Adrenal gland (tissue), 12 donors: ENCODE data around the gene GUK1. TPM values are rescaled to one million over a fixed set of nuclear protein-coding genes. Genes with fewer than 3 reads are reported as not detected.

Experiments
- DNase-seq, 7 donors: peaks; one replicate each; pipeline ENCODE4 v3.0.0-alpha.2; 2019 to 2020
- H3K27ac ChIP-seq, 5 donors: fragments of 200-600 bp; sonication (generic) in 4 of 5; 1 replicate in 3 of 5; 2 replicates in 2 of 5; pipeline versions ENCODE4 v1.5.1 to v1.8.0; 2016 to 2020; ENCODE audit warnings: mild to moderate bottlenecking in 1 of 5
- H3K27me3 ChIP-seq: fragments of 200-600 bp; 2 replicates; pipeline ENCODE4 v1.8.0; 2021
- H3K36me3 ChIP-seq, 2 donors: fragments of 200-600 bp; replicated peaks in 1 of 2; 1 replicate in 1 of 2; 2 replicates in 1 of 2; pipeline versions ENCODE4 v1.5.1 to v1.8.0; 2018 to 2022
- H3K4me1 ChIP-seq, 2 donors: fragments of 200-600 bp; replicated peaks in 1 of 2; 1 replicate in 1 of 2; 2 replicates in 1 of 2; pipeline versions ENCODE4 v1.5.1 to v1.8.0; 2018 to 2021
- H3K4me3 ChIP-seq, 4 donors: fragments of 200-600 bp; sonication (generic) in 3 of 4; one replicate each; pipeline ENCODE4 v1.5.1; 2016 to 2018
- H3K9me3 ChIP-seq, 3 donors: fragments of 200-600 bp; sonication (generic) in 1 of 3; replicated peaks in 1 of 3; 1 replicate in 2 of 3; 2 replicates in 1 of 3; pipeline versions ENCODE4 v1.5.1 to v1.8.0; 2016 to 2021
- CTCF ChIP-seq, 6 experiments: fragments of 450-650 bp in 4 of 6; fragments of 200-600 bp in 2 of 6; sonication (generic) in 1 of 6; IDR thresholded peaks; 1 replicate in 5 of 6; 2 replicates in 1 of 6; pipeline versions ENCODE4 v1.5.1 to v1.8.0; 2016 to 2021; ENCODE audit warnings: antibody characterized with exemption in 6 of 6, mild to moderate bottlenecking in 2 of 6, moderate library complexity in 1 of 6
- POLR2A ChIP-seq, 2 donors: fragments of 450-650 bp; IDR thresholded peaks; one replicate each; pipeline ENCODE4 v1.6.1; 2017; ENCODE audit warnings: antibody characterized with exemption in 2 of 2, mild to moderate bottlenecking in 2 of 2, moderate library complexity in 1 of 2
- WGBS, 4 donors: extraction: QIAGEN DNeasy Blood & Tissue Kit in 2 of 4; methylation state at CpG; one replicate each; pipeline versions ENCODE4 v1.1.5 to v1.1.7; 2013 to 2017; 5-methylcytosine and 5-hydroxymethylcytosine counted together
- intact Hi-C, 2 donors: fragments of 100-400 bp; cut with DNase I; formaldehyde crosslinking; loops; one replicate each; pipeline versions ENCODE4 v1.14.1 to v1.15.0; 2022 to 2023
- polyA plus RNA-seq, 3 donors: library from polyadenylated mRNA; stranded (reverse); fragments of 200-250 nt in 2 of 3; fragments of 350-450 nt in 1 of 3; fragmentation: Illumina TruSeq in 1 of 3; extraction: RNeasy Lipid Tissue Mini Kit (QIAGEN cat#74804) in 1 of 3; gene quantifications; one replicate each; pipeline ENCODE4 v1.2.3, GENCODE V29; 2013 to 2014
- total RNA-seq, 9 donors: library from RNA; depleted of rRNA in 4 of 9; stranded (reverse); fragments of >200 nt in 4 of 9; fragments of 120-200 nt in 1 of 9; fragmentation: NEBNext Ultra II Directional in 1 of 9; extraction: Animal tissue kit (Norgen Biotek cat#: 25700) in 1 of 9; gene quantifications; one replicate each; pipeline versions ENCODE4 v1.1.0 to v1.2.4, GENCODE V29; 2013 to 2023
- donor health status: healthy with polysubstance abuse.
- donor health status: Bipolar disorder and iron deficiency.
- donor health status: DM: yes; HTN: yes; CAD: no.
- donor health status: DM: no; HTN: no; CAD: no.
- donor health status: DM: no; HTN: no; CAD: no.
- donor health status: DM: yes; HTN: yes; CAD: no.

GUK1 gene
- total and polyA plus RNA-seq, 12 donors, result 42.3 to 427 (median 236) TPM

GRCh38 chr1:228114827-228115226 is 25.3 kb upstream of the GUK1 start:
- no peak for TF ChIP-seq POLR2A (IDR thresholded peaks at IDR 0.05)
- TF ChIP-seq CTCF (IDR thresholded peaks at IDR 0.05), result no peak
- Histone ChIP-seq H3K4me1 (peaks cover 0 to 19% of the 10 kb centered on the region in 2 donors), H3K9me3 (no peaks in the 10 kb centered on the region), H3K27me3 (no peaks in the 10 kb centered on the region), H3K36me3 (no peaks in the 10 kb centered on the region), H3K4me3 (peak overlapping the region in 1 of 4 donors; percentile 4), H3K27ac (peak overlapping the region in 3 of 5 donors; percentile 27 to 51 (median 31))
- DNase-seq, result no peak
- WGBS, 4 donors, result 47 to 62% (median 54%) methylated on average over 3 of the region's 3 CpGs
- intact Hi-C loops, result no loop called here

- no peaks in the 10 kb centered on the region for H3K27me3 ChIP-seq
- DNase-seq, result no peak
- no peaks in the 10 kb centered on the region for H3K9me3 ChIP-seq
- intact Hi-C loops, result no loop called here
- peaks cover 0 to 11% of the 10 kb centered on the region in 2 donors for H3K4me1 ChIP-seq
- H3K36me3 ChIP-seq, result no peaks in the 10 kb centered on the region
- TF ChIP-seq POLR2A (IDR thresholded peaks at IDR 0.05), result no peak
- no peak for TF ChIP-seq CTCF (IDR thresholded peaks at IDR 0.05)
- WGBS, 4 donors, result 91 to 97% (median 95%) methylated on average over 4 of the region's 4 CpGs
- H3K4me3 ChIP-seq, result no peak overlapping the region
- H3K27ac ChIP-seq, result no peak overlapping the region
Observed at GRCh38 chr1:228117335-228117734, 22.7 kb upstream of the GUK1 start.

DNA sequence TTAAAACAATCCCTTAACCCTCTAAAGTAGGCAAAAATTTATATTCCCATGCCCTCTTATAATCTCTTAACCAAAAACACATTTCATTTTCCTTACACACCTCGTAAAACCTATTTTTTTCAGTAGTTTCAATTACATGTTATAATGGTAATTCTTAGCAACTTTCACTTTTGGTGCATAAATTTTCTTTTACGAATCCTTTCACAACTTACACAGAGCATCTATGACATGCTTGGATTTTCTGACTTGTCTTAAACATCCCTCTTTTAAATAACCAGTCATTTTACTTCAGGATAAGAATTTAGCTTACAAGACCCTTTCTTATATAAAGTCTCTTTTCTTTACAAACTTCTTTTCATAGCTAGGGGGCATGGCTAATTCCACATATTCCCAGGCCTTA is 22.0 kb upstream of the GUK1 start:
- H3K36me3 ChIP-seq, result no peaks in the 10 kb centered on the region
- peaks cover 0 to 11% of the 10 kb centered on the region in 2 donors for H3K4me1 ChIP-seq
- H3K4me3 ChIP-seq, result no peak overlapping the region
- no peak for DNase-seq
- no peaks in the 10 kb centered on the region for H3K9me3 ChIP-seq
- WGBS, 4 donors, result 76 to 87% (median 86%) methylated on average over 2 of the region's 2 CpGs
- no peak for TF ChIP-seq CTCF (IDR thresholded peaks at IDR 0.05)
- no peak for TF ChIP-seq POLR2A (IDR thresholded peaks at IDR 0.05)
- intact Hi-C loops, result no loop called here
- H3K27me3 ChIP-seq, result no peaks in the 10 kb centered on the region
- H3K27ac ChIP-seq, result no peak overlapping the region

DNA sequence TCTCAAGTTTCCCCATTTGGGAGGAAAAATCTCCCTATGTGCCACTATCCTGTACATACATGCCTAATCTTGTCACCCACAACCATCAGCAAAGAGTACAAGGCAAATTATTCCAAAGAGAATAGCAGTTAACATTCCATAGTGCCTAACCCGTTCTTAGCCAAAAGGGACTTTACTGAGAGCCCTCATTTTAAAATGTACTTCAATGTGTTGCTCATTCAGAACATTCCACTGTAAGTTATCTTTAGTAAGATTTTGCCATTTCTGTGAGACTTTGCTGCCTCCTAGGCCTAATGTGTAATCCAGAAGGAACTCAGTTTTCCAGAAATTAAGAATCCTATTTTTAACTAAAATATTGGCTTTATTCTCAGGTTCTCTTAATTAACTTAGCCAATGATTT is 19.7 kb upstream of the GUK1 start:
- intact Hi-C loops, result no loop called here
- H3K4me3 ChIP-seq, result no peak overlapping the region
- H3K27ac ChIP-seq, result no peak overlapping the region
- no peaks in the 10 kb centered on the region for H3K36me3 ChIP-seq
- no peak for TF ChIP-seq CTCF (IDR thresholded peaks at IDR 0.05)
- no peak for DNase-seq
- no peaks in the 10 kb centered on the region for H3K9me3 ChIP-seq
- 68 to 95% (median 84%) methylated on average over 1 of the region's 1 CpG for WGBS, 4 donors
- no peaks in the 10 kb centered on the region for H3K27me3 ChIP-seq
- H3K4me1 ChIP-seq, result no peaks in the 10 kb centered on the region
